ENCODE results near the gene ACADVL.
A peak's percentile ranks its signal among the peaks of the same experiment; 100 is the strongest.

Gene ACADVL

GRCh38 chr17:7215652-7216180 is 4.0 kb upstream of the ACADVL start:
- DNase-seq (ENCODE audit: low read depth, low spot score), result no peak
- H3K27ac ChIP-seq, result no peak overlapping the region

DNA sequence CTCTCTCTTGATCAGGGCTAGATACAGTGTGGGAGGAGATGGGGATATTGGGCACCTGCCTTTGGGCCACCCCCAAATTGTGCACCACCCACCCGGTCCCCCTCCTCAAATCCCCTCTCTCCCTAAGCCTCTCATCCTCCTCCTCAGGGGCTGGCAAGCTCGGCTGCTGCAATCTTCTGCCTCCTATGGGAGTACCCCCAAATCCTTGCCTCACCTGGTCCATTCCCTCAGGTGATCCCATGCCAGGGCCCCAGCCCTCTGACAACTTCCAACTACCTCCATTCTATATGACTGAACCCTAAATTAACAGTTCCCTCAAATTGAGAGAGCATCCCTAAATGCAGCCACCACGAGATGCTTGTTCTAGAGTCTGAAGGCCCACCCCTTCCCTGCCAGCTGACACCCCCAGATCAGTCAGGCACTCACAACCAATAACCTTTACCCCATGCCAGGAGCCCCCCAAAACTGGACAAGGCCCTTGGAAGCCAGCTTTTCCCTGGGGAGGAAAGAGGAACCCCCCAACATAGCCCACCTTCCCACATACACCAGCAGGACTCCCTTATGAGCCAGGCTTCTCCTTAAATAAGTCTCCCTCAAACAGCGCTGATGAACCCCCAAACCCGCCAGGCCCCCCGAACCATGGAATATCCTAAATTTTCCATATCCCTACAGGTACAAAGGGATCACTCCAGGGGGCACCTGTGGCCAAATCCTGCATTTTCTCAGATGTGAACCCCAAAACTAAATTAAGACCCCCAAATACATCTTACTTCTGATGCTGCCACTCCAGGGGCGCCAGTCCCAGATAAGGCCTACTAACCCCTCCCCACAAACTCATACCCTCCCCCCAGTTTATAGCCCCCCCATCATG is 3.3 kb upstream of the ACADVL start:
- DNase-seq (ENCODE audit: low read depth, low spot score), result no peak
- H3K27ac ChIP-seq, result no peak overlapping the region

GRCh38 chr17:7217113-7217987 is 2.4 kb upstream of the ACADVL start:
- no peak for DNase-seq (ENCODE audit: low read depth, low spot score)
- H3K27ac ChIP-seq, result no peak overlapping the region

DNA sequence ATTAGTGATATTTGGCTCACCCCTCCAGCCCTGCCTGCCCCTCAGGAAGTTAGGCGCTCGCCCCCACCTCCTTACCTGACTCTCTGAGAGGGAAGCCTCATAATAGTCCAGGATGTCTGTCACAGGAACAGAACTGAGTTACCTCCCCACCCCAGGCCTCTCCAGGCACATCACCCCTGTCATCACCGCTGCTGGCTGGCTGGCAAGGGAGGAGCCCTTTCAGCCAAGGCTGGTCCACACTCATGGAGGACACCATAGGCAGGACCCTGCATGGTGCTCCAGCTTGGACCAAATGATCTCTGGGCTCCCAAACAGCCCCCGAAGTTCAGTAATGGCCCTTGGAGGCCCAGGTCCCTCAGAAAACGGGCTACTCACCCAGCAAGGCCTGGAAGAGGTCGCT is 1.6 kb upstream of the ACADVL start:
- DNase-seq (ENCODE audit: low read depth, low spot score), result no peak
- no peak overlapping the region for H3K27ac ChIP-seq

DNA sequence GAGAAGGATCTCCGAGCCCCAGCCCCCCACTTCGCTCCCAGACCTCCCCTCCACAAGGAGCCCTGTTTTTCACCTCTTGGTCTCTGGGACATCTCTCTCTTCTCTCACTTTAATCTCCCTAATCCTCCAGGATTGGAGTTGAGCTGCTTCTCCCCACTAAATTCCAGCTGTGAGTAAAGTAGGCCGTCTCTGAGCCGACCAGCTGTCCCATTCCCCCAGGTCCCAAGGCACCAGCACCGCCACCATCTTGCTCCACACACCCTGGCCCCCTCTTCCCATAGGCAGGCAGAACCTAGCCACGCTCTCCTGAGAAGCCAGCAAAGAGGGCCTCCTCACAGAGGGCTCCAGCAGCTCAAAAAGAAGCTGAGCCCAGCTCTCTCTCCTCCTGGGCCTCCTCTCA is 980 bp upstream of the ACADVL start:
- DNase-seq (ENCODE audit: low read depth, low spot score), result no peak
- H3K27ac ChIP-seq, result peak overlapping the region; percentile 98

DNA sequence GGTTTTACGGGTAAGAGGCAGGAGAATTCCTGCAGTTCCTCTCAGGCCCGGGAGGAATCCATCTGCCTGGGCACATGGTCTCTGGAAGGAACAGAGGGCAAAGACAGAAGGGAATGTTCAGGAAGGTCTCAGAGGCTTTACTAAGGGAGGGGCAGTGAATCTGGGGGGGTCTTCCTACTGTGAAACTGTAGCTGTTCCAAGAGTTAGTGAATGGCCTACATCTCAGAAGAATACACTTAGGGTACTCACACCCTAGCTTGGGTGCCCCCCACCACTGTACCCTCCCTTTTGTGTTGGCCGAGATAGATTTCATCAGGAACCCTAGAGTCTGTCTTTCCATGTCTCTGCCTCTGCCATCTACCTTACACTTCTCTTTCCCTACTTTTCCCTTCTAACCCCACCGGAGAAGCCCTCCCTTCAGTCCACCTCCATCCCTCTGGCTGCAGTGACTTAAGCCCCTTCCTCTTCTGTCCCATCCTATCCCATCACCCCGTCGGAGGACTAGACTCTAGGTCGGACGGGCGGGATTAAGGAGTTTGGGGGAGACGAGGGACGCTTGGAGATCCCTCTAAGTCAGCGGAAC is 418 bp upstream of the ACADVL start:
- DNase-seq (ENCODE audit: low read depth, low spot score), result no peak
- peak overlapping the region; percentile 98 for H3K27ac ChIP-seq

DNA sequence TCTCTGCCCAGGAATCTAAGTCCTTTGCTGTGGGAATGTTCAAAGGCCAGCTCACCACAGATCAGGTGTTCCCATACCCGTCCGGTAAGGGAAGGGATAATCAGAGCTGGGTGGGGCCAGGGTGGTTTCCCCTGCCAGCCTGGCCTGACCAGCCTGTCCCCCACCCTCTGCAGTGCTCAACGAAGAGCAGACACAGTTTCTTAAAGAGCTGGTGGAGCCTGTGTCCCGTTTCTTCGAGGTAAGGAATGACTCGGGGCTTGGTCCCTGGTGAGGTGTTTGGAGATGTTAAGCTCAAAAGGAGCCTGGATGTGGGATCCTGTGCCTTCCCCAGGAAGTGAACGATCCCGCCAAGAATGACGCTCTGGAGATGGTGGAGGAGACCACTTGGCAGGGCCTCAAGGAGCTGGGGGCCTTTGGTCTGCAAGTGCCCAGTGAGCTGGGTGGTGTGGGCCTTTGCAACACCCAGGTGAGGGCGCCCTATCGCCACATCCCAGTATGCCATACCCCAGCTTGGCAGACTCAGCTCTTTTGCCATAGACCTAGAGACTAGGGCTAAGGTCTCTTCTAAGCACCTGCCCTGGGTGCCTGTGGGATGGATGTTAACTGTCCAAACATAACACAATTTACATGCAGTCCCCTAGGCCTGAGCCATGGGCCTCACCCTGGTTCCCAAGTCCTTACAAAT is 997 bp downstream of the ACADVL start:
- DNase-seq (ENCODE audit: low read depth, low spot score), result no peak
- peak overlapping the region; percentile 98 for H3K27ac ChIP-seq

- no peak for DNase-seq (ENCODE audit: low read depth, low spot score)
- peak overlapping the region; percentile 98 for H3K27ac ChIP-seq
These were observed 1.7 kb downstream of the ACADVL start for GRCh38 chr17:7221278-7222092.

- H3K27ac ChIP-seq, result peak overlapping the region; percentile 98
- DNase-seq (ENCODE audit: low read depth, low spot score), result no peak
These were observed 2.6 kb downstream of the ACADVL start for GRCh38 chr17:7222093-7222971.

DNA sequence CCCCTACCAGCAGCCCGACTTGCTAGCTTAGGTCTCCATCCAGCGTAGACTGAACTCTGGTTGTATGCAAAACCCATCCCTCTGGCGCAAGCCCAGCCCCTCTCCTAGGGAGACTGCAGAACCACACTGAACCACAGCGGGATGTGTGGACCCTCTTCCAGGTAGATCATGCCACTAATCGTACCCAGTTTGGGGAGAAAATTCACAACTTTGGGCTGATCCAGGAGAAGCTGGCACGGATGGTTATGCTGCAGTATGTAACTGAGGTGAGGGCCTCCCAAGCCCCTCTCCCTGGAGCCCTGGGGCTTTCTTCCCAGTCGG is 3.2 kb downstream of the ACADVL start:
- DNase-seq (ENCODE audit: low read depth, low spot score), result no peak
- no peak overlapping the region for H3K27ac ChIP-seq

DNA sequence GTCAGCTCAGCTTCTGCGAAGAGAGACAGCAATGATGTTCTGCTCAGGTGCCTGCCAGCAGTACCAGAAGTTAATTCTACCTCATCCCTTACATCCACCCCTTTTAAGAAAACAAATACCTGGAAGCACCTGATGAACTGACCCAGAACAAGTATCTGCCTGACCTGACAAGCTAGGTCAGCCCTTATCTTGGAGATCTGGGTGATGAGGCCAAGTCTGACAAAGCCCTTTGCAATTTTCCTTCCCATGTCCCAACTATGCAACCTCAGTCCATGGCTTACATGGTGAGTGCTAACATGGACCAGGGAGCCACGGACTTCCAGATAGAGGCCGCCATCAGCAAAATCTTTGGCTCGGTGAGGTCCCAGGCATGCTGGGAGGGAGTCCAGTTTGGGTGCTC is 3.6 kb downstream of the ACADVL start:
- no peak overlapping the region for H3K27ac ChIP-seq
- DNase-seq (ENCODE audit: low read depth, low spot score), result no peak

DNA sequence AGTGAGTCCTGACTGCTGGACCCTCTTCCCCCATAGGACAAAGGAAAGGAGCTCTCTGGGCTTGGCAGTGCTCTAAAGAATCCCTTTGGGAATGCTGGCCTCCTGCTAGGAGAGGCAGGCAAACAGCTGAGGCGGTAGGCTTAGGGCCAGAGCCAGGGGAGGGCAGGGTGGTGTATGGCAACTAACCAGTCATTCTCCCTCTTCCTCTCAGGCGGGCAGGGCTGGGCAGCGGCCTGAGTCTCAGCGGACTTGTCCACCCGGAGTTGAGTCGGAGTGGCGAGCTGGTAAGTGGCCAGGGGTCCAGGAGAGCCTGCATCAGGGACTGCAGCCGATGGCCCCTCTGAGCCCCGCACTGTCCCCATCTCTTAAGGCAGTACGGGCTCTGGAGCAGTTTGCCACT is 4.4 kb downstream of the ACADVL start:
- DNase-seq (ENCODE audit: low read depth, low spot score), result no peak
- H3K27ac ChIP-seq, result no peak overlapping the region

DNA sequence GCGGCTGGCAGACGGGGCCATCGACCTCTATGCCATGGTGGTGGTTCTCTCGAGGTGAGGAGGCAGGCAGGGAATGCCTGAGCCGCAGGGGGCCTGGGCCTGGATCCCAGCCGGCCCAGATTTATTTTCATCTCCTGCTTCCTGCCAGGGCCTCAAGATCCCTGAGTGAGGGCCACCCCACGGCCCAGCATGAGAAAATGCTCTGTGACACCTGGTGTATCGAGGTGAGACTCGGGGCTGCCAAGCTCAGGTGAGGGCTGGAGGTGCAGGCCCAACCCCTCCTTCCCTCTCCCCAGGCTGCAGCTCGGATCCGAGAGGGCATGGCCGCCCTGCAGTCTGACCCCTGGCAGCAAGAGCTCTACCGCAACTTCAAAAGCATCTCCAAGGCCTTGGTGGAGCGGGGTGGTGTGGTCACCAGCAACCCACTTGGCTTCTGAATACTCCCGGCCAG is 4.9 kb downstream of the ACADVL start:
- DNase-seq (ENCODE audit: low read depth, low spot score), result no peak
- no peak overlapping the region for H3K27ac ChIP-seq

DNA sequence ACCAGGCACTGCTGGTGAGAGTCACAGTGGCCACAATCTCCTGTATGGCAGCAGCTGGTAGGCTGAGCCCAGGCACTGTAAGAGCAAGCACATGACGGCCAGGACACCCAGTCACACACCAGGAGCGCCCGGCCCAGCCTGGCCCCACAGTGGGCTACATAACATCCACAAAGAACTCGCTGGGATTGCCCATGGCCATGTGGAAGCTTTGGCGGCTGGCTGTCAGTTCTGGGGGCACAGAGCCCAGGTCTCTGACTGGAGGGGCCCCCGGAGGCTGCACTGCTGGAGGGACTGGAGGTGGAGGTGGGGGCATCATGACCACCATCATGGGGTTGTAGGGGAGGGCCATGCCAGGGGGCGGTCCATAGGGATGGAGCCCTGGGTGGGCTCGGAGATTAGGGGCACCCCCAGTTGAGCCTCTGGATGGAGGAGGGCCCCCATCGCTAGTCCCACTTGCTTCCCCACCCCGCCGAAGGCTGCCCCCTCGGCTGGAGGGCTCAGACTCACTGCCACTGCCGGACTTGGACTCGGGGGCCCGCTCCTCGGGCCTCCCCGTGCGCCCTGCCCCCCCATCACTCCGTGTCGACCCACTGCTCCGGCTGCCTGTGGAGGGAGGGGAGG is 6.1 kb downstream of the ACADVL start:
- no peak overlapping the region for H3K27ac ChIP-seq
- DNase-seq (ENCODE audit: low read depth, low spot score), result no peak

GRCh38 chr17:7226721-7227710 is 7.3 kb downstream of the ACADVL start:
- DNase-seq (ENCODE audit: low read depth, low spot score), result no peak
- H3K27ac ChIP-seq, result no peak overlapping the region

GRCh38 chr17:7228920-7229319 is 9.2 kb downstream of the ACADVL start:
- H3K27ac ChIP-seq, result peak overlapping the region; percentile 55
- no peak for DNase-seq (ENCODE audit: low read depth, low spot score)

DNA sequence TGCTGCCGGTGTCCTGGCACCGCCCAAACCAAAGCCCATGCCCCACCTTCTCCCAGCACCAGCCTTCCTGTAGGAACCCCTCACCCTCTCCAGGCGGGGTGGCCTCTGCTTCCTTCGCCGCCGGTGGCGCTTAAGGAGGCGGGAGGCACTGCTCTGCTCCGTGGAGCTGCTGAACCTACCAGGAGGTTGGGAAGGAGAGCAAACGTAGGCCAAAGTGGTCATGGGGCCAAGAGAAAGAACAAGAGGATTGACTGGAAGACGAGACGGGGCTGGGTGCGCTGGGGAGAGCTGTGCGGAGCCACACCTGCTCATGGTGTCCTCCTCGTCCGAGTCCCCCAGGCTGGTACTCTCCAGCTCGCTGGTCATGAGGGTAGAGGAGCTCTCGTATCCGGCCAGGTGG is 9.8 kb downstream of the ACADVL start:
- H3K27ac ChIP-seq, result no peak overlapping the region
- DNase-seq (ENCODE audit: low read depth, low spot score), result no peak

Measured in epithelial cell of prostate (primary cell).